ENCODE measurements around the gene GIN1. TPM values are rescaled to one million over a fixed set of nuclear protein-coding genes. Genes with fewer than 3 reads are reported as not detected.
A peak's percentile ranks its signal among the peaks of the same experiment; 100 is the strongest.
"Not testable (repeated sequence)": the region's sequence is repeated elsewhere in the genome, so short reads cannot be mapped to it uniquely, and the experiment has no call there.

GIN1 gene
- total and polyA plus RNA-seq, 3 donors from 2014 or later, result 6.7 to 16.8 (median 12.5) TPM

DNA sequence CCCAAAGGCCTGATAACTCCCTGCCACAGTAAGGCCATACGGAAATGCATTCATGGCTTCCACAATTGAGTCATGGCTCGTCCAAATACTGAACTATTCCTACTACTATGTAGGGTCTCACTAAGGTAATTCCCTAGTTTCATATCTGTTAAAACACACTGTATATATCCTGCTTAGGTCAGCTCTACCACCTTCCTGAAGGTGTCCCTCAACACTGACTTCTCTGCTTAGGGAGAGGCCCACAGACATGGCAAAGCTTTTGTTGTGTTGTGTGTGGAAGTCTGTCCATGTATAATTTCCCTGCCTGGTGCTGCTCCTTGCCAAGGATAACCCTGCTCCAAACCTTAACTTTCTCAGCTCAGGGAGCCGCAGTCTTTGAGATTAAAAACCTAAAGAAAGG, 60.4 kb downstream of the GIN1 start:
- TF ChIP-seq POLR2A (IDR thresholded peaks at IDR 0.05), result no peak
- TF ChIP-seq, protein P1, sequence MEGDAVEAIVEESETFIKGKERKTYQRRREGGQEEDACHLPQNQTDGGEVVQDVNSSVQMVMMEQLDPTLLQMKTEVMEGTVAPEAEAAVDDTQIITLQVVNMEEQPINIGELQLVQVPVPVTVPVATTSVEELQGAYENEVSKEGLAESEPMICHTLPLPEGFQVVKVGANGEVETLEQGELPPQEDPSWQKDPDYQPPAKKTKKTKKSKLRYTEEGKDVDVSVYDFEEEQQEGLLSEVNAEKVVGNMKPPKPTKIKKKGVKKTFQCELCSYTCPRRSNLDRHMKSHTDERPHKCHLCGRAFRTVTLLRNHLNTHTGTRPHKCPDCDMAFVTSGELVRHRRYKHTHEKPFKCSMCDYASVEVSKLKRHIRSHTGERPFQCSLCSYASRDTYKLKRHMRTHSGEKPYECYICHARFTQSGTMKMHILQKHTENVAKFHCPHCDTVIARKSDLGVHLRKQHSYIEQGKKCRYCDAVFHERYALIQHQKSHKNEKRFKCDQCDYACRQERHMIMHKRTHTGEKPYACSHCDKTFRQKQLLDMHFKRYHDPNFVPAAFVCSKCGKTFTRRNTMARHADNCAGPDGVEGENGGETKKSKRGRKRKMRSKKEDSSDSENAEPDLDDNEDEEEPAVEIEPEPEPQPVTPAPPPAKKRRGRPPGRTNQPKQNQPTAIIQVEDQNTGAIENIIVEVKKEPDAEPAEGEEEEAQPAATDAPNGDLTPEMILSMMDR (IDR thresholded peaks at IDR 0.05), result no peak
- H3K9me3 ChIP-seq, result no peaks in the 10 kb centered on the region
- no peaks in the 10 kb centered on the region for H3K4me1 ChIP-seq
- no peaks in the 10 kb centered on the region for H3K36me3 ChIP-seq (ENCODE audit: low read depth, missing control alignments)
- intact Hi-C loops (cut with DNase I; ENCODE audit: low total_unique reads), result no loop called here
- no peaks in the 10 kb centered on the region for H3K27me3 ChIP-seq
- no peak overlapping the region for H3K27ac ChIP-seq
- 92 to 97% methylated on average over 3 of the region's 3 CpGs for WGBS, 2 donors
- DNase-seq, result no peak
- H3K4me3 ChIP-seq, result no peak overlapping the region

DNA sequence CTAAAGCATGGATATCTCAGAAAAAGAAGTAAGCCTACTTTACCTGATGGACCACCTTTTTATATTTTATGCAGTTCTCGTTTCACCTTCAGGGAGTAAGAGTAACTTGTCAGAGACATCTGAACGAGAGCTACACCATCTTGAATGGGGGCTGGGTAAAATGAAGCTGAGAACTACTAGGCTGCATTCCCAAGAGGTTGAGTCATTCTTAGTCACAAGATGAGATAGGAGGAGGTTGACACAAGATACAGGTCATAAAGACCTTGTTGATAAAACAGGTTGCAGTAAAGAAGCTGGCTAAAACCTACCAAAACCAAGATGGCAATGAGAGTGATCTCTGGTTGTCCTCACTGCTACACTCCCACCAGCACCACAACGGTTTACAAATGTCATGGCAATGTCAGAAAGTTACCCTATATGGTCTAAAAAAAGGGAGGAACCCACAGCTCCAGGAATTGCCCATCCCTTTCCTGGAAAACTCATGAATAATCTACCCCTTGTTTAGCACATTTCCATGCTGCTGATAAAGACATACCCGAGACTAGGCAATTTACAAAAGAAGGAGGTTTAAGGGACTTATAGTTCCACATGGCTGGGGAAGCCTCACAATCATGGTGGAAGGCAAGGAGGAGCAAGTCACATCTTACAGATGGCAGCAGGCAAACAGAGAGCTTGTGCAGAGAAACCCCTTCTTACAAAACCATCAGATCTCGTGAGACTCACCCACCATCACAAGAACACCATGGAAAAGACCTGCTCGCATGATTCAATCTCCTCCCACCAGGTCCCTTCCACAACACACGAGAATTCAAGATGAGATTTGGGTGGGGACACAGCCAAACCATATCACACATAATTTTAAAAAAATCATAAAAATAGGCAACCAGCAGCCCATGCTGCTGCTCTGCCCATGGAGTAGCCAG, 62.5 kb downstream of the GIN1 start:
- H3K4me3 ChIP-seq, result no peak overlapping the region
- TF ChIP-seq, protein P1 (IDR thresholded peaks at IDR 0.05), result no peak
- TF ChIP-seq POLR2A (IDR thresholded peaks at IDR 0.05), result no peak
- H3K27me3 ChIP-seq, result no peaks in the 10 kb centered on the region
- no peaks in the 10 kb centered on the region for H3K9me3 ChIP-seq
- no peak for DNase-seq
- 83 to 89% methylated on average over 7 of the region's 7 CpGs for WGBS, 2 donors
- intact Hi-C loops (cut with DNase I; ENCODE audit: low total_unique reads), result no loop called here
- no peaks in the 10 kb centered on the region for H3K36me3 ChIP-seq (ENCODE audit: low read depth, missing control alignments)
- H3K27ac ChIP-seq, result no peak overlapping the region
- H3K4me1 ChIP-seq, result no peaks in the 10 kb centered on the region

DNA sequence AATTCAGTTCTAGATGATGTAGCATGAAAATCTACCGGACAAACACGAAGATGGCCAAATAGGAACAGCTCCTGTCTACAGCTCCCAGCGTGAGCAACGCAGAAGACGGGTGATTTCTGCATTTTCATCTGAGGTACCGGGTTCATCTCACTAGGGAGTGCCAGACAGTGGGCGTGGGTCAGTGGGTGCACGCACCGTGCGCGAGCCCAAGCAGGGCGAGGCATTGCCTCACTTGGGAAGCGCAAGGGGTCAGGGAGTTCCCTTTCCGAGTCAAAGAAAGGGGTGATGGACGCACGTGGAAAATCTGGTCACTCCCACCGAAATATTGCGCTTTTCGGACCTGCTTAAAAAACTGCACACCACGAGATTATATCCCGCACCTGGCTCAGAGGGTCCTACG, 73.2 kb downstream of the GIN1 start:
- H3K36me3 ChIP-seq (ENCODE audit: low read depth, missing control alignments); H3K27ac ChIP-seq; intact Hi-C loops (cut with DNase I; ENCODE audit: low total_unique reads); H3K27me3 ChIP-seq; H3K4me3 ChIP-seq; H3K4me1 ChIP-seq; DNase-seq; H3K9me3 ChIP-seq: not testable (repeated sequence)
- WGBS, 2 donors, result 92 to 97% methylated on average over 22 of the region's 22 CpGs

DNA sequence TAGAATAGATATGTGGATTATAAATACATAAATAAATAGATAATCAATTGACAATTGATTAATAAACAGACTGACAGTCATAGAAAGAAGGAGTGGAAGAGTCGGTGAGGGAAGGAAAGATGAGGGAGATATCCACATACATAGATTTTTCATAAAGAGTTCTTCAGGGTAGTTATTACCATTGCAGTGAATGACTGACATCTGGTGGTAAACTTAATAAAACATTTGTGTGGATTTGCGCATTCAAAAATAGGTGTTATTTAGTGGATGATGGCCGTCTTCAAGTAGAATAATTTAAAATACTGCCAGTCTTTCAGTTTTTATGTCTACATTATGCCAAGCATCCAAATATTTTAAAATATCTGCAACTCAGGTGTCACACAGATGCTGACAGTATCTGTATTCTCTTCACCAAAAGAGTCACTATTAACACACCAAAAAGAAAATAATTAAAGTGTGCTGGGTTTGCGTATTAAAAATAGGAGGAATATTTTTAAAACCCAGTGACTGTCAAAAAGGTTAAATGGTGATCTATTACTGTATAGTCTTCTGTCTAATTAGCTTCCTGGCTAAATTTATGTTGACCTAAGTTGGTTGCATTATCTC, 78.8 kb downstream of the GIN1 start:
- no peaks in the 10 kb centered on the region for H3K27me3 ChIP-seq
- no peaks in the 10 kb centered on the region for H3K36me3 ChIP-seq (ENCODE audit: low read depth, missing control alignments)
- 45 to 50% methylated on average over 4 of the region's 4 CpGs for WGBS, 2 donors
- intact Hi-C loops (cut with DNase I; ENCODE audit: low total_unique reads), result no loop called here
- DNase-seq, result no peak
- no peaks in the 10 kb centered on the region for H3K4me1 ChIP-seq
- H3K4me3 ChIP-seq, result no peak overlapping the region
- no peak overlapping the region for H3K27ac ChIP-seq
- no peaks in the 10 kb centered on the region for H3K9me3 ChIP-seq
- TF ChIP-seq POLR2A (IDR thresholded peaks at IDR 0.05), result no peak
- TF ChIP-seq, protein P1 (IDR thresholded peaks at IDR 0.05), result peak in 2 of 3 experiments; percentile 17 to 38

DNA sequence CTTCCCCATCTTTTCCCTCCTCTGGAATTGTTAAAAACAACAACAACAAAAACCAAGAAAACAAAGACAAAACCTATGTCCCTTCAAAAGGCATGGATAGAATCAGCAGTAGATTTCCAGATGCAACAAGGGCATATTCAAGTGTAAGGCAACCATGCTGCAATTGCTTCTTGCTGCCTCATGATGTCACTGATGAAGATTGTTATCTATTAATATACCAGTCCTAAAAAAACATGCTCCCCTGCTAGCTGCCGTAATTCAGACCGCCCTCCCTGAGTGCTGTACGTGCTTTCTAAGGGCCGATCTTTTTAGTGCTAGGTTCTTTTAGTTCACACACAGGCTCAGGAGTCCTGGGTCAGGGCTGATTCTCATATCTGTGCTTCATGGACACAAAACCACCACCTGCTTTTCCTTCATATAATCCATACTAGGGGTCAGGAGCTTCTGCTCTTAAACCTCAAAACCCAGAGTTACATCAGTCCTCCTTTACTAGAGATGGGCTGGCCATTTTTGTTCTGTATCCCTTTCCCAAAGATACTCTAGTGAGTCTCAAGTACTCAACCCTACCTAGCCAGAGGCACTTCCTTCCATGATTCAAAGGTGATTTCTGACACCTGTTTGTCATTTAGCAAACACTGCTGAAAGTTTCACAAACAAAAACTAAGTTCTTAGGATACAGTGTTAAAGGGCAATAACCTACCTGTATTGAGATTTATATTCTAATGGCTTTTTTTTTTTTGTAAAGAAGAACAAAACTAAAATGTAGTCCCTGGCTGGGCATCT, 82.1 kb downstream of the GIN1 start:
- no peak overlapping the region for H3K4me3 ChIP-seq
- 67 to 82% methylated on average over 4 of the region's 4 CpGs for WGBS, 2 donors
- H3K4me1 ChIP-seq, result no peaks in the 10 kb centered on the region
- no peak for TF ChIP-seq POLR2A (IDR thresholded peaks at IDR 0.05)
- TF ChIP-seq, protein P1 (IDR thresholded peaks at IDR 0.05), result no peak
- no peaks in the 10 kb centered on the region for H3K36me3 ChIP-seq (ENCODE audit: low read depth, missing control alignments)
- DNase-seq, result no peak
- intact Hi-C loops (cut with DNase I; ENCODE audit: low total_unique reads), result no loop called here
- H3K27me3 ChIP-seq, result no peaks in the 10 kb centered on the region
- no peak overlapping the region for H3K27ac ChIP-seq
- no peaks in the 10 kb centered on the region for H3K9me3 ChIP-seq

All from testis (tissue), 3 donors.